CD4-positive, alpha-beta T cell treated with Interleukin-21 for 1 hour (primary cell): ENCODE results near the gene MACROD2.

Source experiments
- DNase-seq: peaks from one replicate; pipeline ENCODE4 v3.0.0-alpha.2; 2020

MACROD2 gene

DNA sequence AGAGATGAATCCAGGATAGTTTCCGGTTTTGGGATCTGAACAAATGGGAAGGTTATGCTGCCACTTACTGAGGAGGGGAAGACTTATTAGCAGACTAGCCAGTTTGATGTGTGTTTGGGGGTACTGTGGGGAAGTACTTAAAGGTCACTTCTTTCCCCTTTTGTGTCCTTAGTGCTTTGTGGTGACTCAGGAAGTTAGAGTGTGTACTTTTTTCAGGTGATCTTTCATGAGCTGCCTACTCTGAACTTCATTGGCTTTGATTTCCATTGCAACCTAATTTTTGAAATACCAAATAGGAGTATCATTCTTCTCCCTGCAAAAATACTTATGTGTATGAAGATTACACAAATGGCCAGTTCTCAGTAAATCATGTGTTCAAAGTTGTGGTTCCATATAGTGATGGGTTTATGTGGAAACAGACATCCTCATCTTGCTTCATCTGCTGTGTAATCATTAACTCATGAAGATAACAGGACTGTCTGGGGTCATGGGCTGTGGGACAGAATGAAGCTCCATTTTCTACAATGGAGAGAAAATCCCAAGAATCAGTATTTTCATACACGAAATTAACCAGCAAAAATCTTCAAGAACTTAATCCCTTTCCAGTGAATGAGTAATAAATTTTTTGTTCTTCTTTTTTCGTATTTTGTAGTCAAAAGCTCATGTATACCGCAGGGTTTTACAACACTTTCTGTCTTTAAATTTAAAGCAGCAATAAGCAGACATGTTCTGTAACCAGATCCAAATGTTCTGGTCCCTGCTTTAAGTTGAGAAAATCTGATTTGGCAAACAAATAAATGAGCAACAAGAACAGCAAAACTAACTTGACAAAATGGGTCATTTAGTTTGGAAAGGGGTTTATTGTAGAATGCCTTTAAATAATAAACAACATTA, 614.3 kb downstream of the MACROD2 start:
- no peak for DNase-seq

DNA sequence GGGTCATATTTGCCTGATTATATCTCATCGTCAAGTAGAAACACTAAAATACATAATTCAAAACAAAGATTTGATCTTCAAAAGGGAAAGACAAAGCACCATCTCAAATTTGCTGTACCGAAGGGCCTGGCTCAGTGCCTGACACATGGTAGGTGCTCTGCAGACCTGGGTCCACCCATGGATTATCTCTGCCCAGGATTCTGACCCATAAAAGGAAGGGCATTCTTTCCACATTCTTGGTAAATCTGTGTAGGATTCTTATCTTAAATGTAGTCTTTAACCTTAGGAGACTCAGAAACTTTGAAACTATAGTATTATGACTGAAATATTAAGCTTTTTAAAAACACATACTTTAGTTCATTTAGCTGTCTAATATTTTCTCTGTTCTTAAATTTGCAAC, 616.2 kb downstream of the MACROD2 start:
- DNase-seq: no peak

DNA sequence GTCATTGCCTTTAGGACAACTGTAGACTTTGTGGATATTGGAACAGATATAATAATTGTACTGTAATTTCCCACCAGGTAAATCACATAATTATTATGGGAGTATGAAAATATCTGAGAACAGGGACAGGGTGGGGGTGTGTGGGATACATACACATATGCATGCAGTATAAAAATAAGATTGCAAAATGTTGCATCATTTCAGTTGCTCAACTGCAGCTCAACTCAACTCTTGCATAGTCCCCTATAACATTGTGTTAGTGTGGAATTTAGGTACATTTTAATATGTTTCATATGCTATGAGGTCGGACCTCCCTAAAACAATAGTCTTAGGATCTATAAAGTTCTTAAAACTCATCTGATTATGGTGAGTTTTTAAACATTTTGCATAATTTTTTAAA, 617.1 kb downstream of the MACROD2 start:
- no peak for DNase-seq

DNA sequence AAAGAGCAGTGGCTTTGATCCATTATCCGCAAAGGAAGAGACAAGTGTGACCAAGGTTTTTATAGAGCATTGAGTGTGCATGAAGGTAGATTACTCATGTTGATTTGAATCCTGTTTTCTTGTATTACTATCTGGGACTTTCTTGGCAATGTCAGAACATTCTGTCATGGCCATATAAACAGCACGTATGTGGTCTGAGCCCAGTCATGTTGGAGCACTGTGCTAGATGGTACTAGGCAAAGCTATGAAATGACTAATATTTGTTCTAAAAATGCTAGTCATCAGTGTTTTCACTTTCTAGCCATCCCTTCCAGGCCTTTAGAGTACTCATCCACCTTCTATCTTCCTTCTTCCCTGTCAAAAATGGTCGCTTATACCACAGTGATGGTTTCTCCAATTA, 620.7 kb downstream of the MACROD2 start:
- DNase-seq: no peak

DNA sequence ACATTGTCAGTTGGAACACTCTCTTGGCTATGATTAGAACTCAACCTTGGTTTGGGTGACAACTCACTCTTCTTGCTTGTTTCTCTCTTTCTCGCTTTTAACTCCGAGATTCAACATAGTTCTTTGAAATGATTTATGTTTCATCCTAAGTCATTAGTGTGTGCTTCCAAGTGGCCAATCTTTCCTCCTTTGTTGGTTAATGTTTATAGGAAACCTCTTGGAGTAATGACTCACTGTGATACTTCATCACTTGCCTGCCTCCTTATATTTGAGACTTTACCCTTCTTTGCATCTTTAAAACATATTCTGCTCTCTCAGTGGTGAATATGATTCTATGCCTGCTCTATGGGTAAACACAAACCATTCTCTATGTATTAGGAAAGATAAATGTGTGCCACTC, 621.8 kb downstream of the MACROD2 start:
- no peak for DNase-seq

DNA sequence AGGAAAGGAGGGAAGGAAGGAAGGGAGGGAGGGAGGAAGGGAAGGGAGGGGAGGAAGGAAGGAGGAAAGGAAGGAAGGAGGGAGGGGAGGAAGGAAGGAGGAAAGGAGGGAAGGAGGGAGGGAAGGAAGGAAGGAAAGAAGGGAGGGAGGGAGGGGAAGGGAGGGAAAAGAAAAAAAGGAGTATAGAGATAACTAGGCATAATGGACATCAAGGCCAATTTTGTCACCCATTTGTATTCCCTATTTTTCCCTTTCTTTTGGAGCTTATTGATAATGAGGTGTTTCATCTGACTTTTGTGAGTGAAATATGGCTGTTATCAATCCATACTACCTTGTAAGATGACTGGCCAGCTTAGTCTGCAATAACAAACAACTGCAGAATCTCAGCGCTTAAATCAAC, 624.1 kb downstream of the MACROD2 start:
- DNase-seq: no peak

DNA sequence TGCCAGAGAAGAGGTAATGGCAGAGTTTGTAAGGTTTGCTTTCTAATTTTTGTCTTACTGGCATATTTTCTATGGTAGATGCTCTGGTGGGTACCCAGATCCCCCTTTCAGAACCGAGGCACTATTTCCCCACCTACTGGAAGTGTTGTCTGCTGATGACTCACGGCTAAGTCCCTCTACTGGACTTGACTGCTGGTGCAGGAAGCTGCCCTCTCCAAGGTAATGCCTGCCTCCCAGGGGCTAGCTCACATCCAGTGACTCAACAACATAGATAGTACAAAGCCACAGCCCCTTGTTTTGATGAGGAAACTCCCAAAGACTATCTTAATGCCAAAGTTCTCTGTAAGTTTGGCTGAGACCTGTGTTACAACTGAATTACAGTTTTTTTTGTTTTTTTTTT, 627.5 kb downstream of the MACROD2 start:
- DNase-seq: no peak

DNA sequence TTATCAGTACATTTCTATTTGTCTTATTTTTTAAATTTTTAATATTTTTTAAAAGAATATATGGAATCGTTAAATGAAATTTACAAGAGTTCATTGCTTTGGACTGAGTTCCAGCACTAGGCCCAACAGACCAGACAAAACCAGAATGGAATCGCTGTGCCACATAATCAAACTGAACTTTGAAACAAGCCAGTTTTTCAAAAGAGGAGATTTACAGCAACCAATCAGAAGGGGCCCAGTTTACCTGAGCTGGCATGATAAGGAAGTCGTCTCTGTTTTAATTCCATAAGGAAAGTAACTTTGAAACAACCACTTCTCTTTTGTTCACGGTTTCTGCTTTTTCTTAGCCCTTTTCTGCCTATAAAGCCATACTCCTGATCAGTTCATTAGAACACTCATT, 635.7 kb downstream of the MACROD2 start:
- DNase-seq: no peak

DNA sequence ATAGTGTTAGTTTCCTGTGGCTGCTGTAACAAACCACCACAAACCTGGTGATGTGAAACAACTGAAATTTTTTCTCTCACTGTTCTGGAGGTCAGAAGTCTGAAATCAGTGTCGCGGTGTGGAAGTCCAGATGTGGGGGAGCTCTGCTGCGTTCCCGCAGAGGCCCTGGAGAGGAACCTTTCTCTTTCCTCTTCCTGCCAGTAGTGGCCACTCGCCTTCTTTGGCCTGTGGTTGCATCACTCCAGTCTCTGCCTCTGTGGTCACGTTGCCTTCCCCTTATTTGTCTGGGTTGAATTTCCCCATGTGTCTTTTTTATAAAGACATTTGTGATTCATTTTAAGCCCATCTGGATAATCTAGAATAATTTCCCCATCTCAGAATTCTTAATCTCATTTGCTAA, 637.6 kb downstream of the MACROD2 start:
- DNase-seq: no peak

DNA sequence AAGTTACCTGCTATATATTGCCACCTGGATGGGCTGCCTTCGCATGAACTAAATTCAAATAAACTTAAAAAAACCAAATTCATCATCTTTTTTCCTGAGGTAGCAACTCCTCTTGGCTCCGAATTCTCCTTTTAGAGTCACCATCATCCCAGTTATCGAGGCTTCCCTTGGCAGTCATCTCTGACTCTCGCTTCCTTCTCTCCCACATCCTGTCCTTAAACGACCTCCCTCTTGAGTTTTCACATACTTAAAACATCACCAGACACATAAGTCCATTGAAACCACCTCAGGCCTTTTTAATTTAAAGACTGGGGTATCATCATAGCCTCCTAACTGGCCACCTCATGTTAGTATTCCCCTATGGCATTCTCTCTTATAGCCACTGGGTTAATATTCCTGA, 638.2 kb downstream of the MACROD2 start:
- no peak for DNase-seq

DNA sequence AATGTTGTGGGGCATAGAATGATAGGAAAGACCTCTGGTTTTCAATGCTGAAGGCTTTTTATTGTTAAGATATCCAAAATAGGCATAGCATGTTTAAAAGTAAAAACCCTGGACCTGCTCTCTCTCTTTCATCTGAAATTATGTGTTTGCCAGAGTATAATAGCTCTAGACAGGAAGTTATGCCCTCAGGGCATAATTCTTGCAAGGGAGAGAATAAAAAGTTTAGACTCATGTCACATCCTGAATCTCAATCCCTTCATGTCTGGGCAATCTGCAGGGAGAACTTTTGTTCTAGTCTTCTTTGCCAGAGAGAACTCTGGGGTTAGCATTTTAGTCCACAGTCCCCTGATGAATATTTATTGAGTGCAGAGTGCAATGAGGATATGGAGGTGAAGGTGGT, 639.3 kb downstream of the MACROD2 start:
- DNase-seq: no peak

DNA sequence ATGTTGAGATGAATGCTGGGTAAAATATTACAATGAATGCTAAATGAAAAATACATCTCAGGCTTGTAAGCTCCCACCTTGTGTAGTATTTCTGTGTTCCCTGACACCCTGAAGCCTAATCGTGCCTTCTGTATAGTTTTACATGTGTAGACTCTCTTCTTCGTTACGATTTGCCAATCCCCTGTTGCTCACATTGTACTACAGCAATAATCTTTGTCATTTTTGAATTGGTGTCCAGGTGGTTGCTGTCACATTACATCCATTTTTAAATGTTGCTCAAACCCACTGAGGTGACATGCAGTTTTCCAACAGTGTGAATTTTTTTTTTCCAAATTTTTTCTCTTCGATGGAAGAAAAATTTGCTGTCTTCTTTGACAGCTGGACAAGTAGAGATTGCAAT, 642.1 kb downstream of the MACROD2 start:
- DNase-seq: no peak

DNA sequence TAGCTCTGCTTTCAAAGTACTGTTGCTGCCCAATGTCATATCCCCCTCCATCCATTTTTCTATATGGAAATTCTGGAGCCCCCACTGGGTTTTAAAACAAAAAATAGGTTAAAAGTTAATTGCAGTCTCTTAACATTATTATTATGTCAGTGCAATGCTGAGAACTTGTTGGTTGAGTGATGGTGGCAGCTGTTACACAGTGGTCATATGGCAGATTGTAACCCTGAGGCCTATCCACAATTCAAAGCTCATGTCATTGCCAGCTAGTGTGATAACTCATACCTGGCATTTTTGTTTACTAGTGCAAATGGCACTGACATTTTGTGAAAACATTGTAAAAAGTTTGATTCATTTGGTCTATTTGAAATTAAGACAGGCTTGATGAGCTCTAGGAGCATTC, 647.8 kb downstream of the MACROD2 start:
- no peak for DNase-seq

DNA sequence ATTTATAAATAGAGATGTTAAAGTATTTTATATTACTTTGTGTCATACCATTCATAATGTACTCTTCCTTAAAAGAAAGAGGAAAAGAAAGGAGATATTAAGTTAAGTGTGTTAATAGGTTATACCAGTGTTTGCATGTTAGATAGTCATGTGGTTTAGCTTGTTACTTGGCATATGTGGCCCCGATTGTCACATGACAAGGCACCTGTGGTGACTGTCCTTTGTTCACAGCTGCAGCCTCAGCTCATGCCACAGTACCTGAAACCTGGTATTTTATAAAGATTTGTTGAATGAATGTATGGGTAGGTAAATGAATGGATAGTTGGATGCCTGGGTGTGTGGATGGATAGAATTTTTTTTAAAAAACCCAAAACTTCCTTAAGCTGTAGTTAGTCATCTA, 648.2 kb downstream of the MACROD2 start:
- no peak for DNase-seq

DNA sequence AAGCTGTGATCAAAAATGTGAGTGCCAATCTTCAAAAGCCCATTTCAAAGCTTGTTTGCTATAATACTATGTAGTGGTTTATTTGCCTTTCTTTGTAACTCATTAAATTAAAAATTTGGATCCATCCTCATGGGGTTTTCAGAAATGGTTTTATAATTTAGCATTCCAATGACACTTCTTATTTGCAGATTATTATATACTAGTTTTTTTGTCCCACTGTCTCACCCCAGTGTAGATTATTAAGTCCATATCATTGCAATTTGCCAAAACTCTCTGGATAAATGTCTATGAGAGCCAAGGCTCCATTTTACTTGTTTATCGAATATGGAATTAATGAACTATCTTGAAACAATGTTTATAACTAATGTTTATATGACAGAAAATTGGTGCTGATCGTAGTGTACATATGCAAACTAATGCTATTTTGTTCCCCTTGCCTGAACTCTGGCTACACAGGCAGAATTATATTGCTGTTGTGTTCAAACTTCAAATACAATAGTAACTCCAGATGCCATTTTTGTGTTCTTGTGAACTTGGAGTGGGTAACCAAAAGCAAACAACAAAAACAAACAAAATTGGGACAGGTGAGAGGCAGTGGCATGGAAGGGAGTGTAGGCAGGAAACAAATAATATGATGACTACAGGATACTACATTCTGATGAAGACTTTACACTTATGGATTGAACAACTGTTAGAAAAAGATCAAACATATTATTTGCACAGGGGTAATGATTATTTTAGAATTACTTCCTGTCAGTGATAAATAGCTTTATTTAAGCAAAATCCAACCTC, 649.2 kb downstream of the MACROD2 start:
- no peak for DNase-seq

DNA sequence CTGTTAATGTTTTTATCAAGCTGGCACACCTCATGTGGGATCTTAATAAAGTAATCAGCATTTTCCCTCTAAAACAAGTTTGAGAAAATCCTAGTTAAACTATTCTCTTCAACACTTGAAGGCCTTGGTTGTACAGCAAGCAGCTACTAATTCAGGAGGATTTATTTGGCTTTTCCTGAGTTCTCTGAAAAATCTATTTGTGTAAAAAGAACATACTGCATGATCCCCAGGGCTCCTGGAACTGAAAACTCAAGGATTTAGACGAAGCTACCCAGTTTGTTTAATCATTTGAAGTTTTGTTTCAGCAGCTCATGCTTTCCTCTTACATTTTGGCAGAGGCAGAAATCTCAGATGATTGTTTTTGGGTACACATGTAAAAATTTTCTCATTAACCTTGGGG, 651.7 kb downstream of the MACROD2 start:
- DNase-seq: no peak

DNA sequence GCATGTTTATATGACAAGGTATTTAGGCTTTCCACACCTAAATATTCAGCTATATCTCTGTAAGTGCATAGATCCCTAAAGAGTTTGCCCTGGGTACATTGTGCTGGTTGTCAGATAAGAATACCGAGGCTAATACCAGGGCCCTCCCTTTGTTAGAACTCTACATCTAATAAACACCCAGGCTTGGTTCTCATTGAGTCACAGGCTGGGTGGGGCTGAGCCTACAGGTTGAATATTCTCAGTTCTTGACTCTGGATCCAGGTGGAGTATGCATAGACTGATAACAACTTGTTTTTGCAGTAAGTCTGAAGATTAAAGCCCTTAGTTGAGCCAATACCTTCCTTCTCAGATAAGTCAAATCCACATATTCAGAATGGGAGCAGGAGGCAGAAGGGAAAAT, 654.3 kb downstream of the MACROD2 start:
- no peak for DNase-seq

DNA sequence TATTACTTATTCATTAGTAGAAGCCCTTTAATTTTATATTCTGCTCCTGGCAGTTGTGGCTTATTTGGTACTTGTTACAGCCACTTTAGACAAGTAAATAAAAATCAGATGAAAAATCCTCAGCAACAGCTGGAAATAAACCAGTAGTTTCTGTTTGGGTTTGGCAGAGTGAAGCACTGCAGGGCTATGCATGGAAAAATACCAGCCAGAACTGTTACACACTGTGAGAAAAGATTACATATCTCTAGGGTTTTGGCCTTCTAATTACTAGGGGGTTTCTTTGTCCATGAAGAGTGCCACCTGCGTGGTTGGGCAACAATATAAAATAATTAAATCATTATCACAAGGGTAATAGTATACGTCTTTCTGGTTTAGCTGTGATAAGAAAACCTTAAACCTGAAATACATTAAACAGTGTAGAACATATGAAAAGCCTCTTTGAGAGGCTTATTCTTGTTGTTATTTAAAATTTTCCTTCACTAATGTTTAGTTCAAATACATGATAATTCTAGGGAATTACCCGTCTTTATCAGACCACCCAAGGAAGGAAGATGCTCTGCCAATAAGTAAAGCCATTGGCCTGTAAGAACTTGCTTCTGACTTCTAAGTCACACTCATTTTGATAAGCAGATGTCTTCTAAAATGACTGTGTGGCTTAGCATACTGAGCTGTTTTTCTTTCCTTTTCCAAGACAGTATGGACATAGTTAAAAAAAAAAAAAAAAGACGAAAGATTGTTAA, 662.1 kb downstream of the MACROD2 start:
- DNase-seq: no peak

DNA sequence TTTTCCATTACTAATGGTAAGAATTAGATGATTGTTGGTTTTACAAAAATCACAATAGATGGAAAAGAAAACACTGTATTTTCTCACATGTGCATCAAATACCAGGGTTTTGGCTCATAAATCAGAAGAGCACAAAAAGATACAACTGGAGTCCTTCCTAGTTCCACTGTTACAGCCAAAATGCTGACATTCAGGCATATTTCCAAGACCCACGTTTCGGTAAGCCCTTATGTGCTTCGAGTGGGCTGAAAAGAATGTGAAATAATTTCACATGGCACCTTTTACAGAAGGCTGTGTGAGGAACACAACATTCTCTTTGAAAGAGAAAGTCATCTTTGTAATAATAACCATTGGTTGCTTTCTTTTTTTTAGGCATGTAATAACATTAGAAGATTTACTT, 668.8 kb downstream of the MACROD2 start:
- DNase-seq: no peak

DNA sequence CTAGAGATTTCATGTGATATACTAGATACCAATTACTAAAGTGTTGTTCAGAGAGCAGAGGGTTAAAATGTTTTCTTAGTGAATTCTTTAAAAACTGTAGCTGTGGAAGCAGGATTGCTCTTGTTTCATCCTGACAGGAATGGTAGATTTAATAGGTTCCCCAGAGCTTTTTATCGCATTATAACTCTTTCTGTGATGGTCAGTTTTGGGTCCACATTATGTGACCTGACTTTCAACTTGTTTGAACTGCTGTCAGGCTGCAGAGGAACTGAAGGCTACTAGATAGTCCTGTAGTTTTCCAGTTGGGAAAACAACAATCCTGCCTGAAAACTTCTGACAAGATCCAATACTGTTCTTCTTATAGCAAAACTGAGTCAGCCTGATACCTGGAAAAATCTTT, 671.4 kb downstream of the MACROD2 start:
- no peak for DNase-seq

DNA sequence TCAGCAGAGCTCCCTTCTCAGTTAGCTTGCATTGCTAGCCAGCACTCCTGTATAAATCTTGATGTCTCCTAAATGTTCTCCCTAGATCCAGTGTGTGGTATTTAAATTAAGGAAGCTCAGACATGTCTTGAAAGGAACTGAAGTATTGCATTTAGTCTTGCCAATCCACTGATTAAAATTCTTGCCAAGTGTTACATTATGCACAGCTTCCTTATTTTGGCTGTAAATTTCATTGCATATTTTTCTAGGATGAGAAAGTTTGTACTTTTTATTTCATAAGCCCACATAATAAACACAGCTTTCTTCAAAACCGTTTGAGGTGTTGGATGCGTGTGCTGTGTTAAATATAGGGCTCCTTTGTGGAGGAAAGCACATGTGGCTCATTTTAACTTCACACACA, 671.9 kb downstream of the MACROD2 start:
- no peak for DNase-seq

DNA sequence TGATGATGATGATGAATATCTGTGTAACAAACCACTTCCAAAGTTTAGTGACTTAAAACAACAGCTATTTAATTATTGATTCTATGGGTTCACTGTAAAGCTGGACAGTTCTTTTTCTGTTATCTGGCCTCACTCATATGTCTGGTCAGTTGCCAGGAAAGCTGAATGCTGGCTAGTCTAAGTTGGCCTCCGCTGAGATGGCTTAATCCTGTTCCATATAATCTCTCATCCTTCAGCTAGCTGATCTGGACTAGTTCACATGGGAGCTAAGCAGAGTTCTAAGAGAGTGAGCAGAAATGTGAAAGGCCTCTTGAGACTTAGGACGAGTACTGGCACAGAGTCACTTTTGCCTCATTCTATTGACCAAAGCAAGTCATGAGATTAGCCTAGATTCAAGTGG, 676.8 kb downstream of the MACROD2 start:
- DNase-seq: no peak

DNA sequence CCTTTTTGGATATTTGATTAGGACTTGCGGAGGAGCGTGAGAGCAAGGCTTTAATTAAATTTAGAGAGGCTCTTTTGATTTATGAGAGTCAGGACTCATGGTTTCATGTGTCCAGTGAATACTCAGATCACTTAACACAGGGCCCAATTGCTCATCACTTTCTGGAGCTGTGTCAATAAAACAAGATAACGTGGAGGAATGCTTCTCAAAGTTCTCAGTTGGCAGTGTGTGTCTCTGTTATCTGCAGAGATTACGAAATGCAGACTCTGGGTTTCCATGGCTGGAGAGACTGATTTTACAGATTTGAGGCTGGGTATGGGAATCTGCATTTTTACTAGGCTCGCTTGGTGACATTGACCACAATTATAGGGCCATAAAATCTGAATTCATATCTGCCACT, 677.8 kb downstream of the MACROD2 start:
- DNase-seq: no peak

DNA sequence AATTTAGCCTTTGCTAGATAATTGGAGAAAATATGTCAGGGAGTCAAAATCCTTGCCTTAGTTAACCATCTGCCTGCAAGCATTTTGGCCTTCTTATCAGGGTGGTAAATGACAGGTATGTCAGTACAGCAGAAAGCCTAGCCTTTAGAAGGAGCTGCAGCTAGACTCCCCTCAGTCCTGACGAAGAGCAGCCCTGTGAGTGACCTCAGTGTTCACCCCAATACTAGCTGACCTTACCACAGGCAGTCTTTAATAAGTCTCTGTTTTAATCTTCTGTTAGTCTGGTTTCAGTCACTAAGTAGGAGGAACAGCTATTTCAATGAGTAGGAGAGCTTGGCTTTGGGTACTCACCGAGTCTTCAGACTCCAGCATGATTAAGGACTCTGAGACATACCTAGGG, 682.1 kb downstream of the MACROD2 start:
- no peak for DNase-seq
